Activated T-cell treated with anti-CD3 and anti-CD28 coated beads, Interleukin-2, amount 50 U/mL, for 4 hours (primary cell): ENCODE data around the gene MRTFA. TPM values are rescaled to one million over a fixed set of nuclear protein-coding genes. Genes with fewer than 3 reads are reported as not detected.
"Not testable (repeated sequence)": the region's sequence is repeated elsewhere in the genome, so short reads cannot be mapped to it uniquely, and the experiment has no call there.

Experiments
- ATAC-seq, 2 donors: fragments of 200-7000 bp; cut with Tn5 transposase; one replicate each; pipeline ENCODE4 v1.10.0; 2021
- DNase-seq: peaks from one replicate; pipeline ENCODE4 v3.0.0-alpha.2; 2020
- H3K27me3 Mint-ChIP-seq: one replicate; pipeline ENCODE4 v1.8.0; 2021; ENCODE audit warnings: low read depth, mixed read lengths
- H3K36me3 Mint-ChIP-seq: one replicate; pipeline ENCODE4 v1.8.0; 2022; ENCODE audit warnings: mixed read lengths; ENCODE audit not compliant: insufficient read depth
- H3K4me1 Mint-ChIP-seq: one replicate; pipeline ENCODE4 v1.8.0; 2021; ENCODE audit warnings: low read depth, mixed read lengths
- H3K4me3 Mint-ChIP-seq: one replicate; pipeline ENCODE4 v1.8.0; 2021; ENCODE audit warnings: mild to moderate bottlenecking, moderate library complexity, mixed read lengths
- H3K9me3 Mint-ChIP-seq: one replicate; pipeline ENCODE4 v1.8.0; 2021; ENCODE audit warnings: mixed read lengths
- total RNA-seq, 3 donors: library from RNA; stranded (reverse); gene quantifications; one replicate each; pipeline ENCODE4 v1.2.1, GENCODE V29; 2021

Gene MRTFA
- total RNA-seq, 3 donors from 2014 or later = 35.3 to 42.2 (median 38.2) TPM

- no peaks in the 10 kb centered on the region for H3K27me3 Mint-ChIP-seq
- H3K4me3 Mint-ChIP-seq = no peak overlapping the region
- no peak for ATAC-seq
- no peaks in the 10 kb centered on the region for H3K9me3 Mint-ChIP-seq
- DNase-seq = no peak
- H3K36me3 Mint-ChIP-seq = no peaks in the 10 kb centered on the region
- peaks cover 11% of the 10 kb centered on the region for H3K4me1 Mint-ChIP-seq
Observed at GRCh38 chr22:40510631-40511364, 125.7 kb downstream of the MRTFA start.

GRCh38 chr22:40509401-40510134 is 127.0 kb downstream of the MRTFA start:
- Mint-ChIP-seq H3K27me3 (no peaks in the 10 kb centered on the region), H3K36me3 (no peaks in the 10 kb centered on the region), H3K9me3 (no peaks in the 10 kb centered on the region), H3K4me3 (no peak overlapping the region), H3K4me1 (peaks cover 13% of the 10 kb centered on the region)
- DNase-seq = no peak
- ATAC-seq = no peak

DNA sequence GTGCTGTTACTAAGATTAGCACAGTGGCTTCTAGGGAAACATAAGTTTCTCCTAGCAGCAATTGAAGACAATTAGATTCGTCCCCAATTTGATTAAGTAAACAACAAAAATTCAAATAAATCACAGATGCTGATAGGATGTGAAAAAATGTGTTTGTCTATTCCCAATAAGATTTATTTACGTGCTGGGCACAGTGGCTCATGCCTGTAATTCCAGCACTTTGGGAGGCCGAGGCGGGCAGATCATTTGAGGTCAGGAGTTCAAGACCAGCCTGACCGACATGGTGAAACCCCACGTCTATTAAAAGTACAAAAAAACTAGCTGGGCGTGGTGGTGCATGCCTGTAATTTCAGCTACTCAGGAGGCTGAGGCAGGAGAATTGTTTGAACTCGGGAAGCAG is 128.5 kb downstream of the MRTFA start:
- ATAC-seq, H3K36me3 Mint-ChIP-seq, H3K4me3 Mint-ChIP-seq, DNase-seq, H3K9me3 Mint-ChIP-seq, H3K27me3 Mint-ChIP-seq: not testable (repeated sequence)
- peaks cover 18% of the 10 kb centered on the region for H3K4me1 Mint-ChIP-seq

DNA sequence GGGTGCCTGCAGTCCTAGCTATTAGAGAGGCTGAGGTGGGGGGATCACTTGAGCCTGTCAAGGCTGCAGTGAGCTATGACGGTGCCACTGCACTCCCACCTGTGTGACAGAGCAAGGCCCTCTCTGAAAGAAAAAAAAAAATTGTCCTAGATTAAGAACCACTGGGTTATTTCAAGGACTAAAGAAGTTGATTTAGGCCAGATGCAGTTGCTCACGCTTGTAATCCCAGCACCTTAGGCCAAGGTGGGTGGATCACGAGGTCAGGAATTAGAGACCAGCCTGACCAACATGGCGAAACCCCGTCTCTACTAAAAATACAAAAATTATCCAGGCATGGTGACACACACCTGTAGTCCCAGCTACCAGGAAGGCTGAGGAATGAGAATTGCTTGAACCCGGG is 129.0 kb downstream of the MRTFA start:
- Mint-ChIP-seq H3K27me3 (no peaks in the 10 kb centered on the region), H3K36me3 (peaks cover 4% of the 10 kb centered on the region), H3K4me1 (peaks cover 22% of the 10 kb centered on the region), H3K9me3 (no peaks in the 10 kb centered on the region), H3K4me3 (no peak overlapping the region)
- DNase-seq = no peak
- no peak for ATAC-seq

- no peak for DNase-seq
- ATAC-seq = no peak
Observed at GRCh38 chr22:40506762-40507161, 129.8 kb downstream of the MRTFA start.

DNA sequence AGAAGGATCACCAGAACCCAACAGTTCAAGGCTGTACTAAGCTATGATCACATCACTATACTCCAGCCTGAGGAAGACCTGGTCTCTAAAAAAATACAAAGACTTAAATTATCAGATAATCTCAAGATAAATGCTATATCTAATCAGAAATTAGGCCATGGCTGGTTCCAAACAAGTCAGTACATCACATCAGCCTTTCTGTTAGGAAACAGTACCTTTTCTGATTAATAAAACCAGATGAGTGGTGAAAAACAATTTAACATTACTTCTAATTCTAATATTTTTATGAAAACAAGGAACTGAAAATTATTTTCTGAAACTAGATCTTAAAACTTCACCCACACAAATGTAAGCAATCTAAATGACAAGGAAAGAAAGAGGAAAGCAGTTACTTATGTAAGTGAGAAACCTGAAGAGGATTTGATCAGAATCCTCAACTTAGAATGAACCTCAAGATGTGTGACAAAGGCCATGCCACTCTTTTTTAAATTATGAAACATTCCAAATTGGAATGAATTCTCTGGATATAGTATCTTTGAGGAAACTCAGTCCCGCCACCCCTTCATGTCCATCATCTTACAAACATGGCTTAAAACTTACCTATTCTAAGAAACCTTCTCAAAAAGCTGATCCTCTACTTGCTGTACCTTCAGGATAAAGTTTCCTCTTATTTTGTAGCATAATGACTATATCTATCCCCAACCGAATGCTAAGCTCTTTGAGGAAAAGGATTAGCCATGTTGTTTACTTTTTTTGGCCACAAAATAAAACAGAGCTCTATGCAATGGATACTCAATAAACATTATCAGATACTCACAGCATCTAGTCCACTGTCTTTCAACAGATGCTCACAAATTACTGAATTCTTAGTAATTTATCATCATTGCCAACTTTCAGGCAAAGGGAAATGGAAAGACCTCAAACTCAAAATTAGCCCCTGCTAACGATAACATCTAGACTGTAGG is 132.0 kb downstream of the MRTFA start:
- DNase-seq = no peak
- Mint-ChIP-seq H3K4me3 (no peak overlapping the region), H3K4me1 (peaks cover 16% of the 10 kb centered on the region), H3K27me3 (no peaks in the 10 kb centered on the region), H3K9me3 (no peaks in the 10 kb centered on the region), H3K36me3 (peaks cover 4% of the 10 kb centered on the region)
- ATAC-seq = no peak

More at GRCh38 chr22:40506762-40507161, 129.8 kb downstream of the MRTFA start:
- H3K27me3 Mint-ChIP-seq = no peaks in the 10 kb centered on the region
- peaks cover 4% of the 10 kb centered on the region for H3K36me3 Mint-ChIP-seq
- H3K4me1 Mint-ChIP-seq = peaks cover 22% of the 10 kb centered on the region
- H3K4me3 Mint-ChIP-seq = no peak overlapping the region
- no peaks in the 10 kb centered on the region for H3K9me3 Mint-ChIP-seq

- peaks cover 4% of the 10 kb centered on the region for H3K36me3 Mint-ChIP-seq
- peaks cover 21% of the 10 kb centered on the region for H3K4me1 Mint-ChIP-seq
- H3K9me3 Mint-ChIP-seq = no peaks in the 10 kb centered on the region
- H3K4me3 Mint-ChIP-seq = no peak overlapping the region
- H3K27me3 Mint-ChIP-seq = no peaks in the 10 kb centered on the region
- DNase-seq (no peak), ATAC-seq (peak; percentile 66 to 71)
Observed at GRCh38 chr22:40502919-40503318, 133.6 kb downstream of the MRTFA start.

- H3K4me1 Mint-ChIP-seq = peaks cover 27% of the 10 kb centered on the region
- not testable (repeated sequence) for H3K4me3 Mint-ChIP-seq, DNase-seq, H3K9me3 Mint-ChIP-seq, H3K27me3 Mint-ChIP-seq, ATAC-seq, H3K36me3 Mint-ChIP-seq
Observed at GRCh38 chr22:40500465-40500786, 136.1 kb downstream of the MRTFA start.

- H3K4me1 Mint-ChIP-seq = peaks cover 24% of the 10 kb centered on the region
- no peaks in the 10 kb centered on the region for H3K9me3 Mint-ChIP-seq
- peaks cover 8% of the 10 kb centered on the region for H3K36me3 Mint-ChIP-seq
- peak; percentile 75 to 80 for ATAC-seq
- H3K27me3 Mint-ChIP-seq = no peaks in the 10 kb centered on the region
- DNase-seq = no peak
- no peak overlapping the region for H3K4me3 Mint-ChIP-seq
Observed at GRCh38 chr22:40499209-40499623, 137.3 kb downstream of the MRTFA start.

GRCh38 chr22:40498420-40499208 is 137.9 kb downstream of the MRTFA start:
- H3K27me3 Mint-ChIP-seq = no peaks in the 10 kb centered on the region
- H3K36me3 Mint-ChIP-seq = peaks cover 8% of the 10 kb centered on the region
- no peaks in the 10 kb centered on the region for H3K9me3 Mint-ChIP-seq
- DNase-seq = no peak
- no peak overlapping the region for H3K4me3 Mint-ChIP-seq
- ATAC-seq = no peak
- H3K4me1 Mint-ChIP-seq = peaks cover 26% of the 10 kb centered on the region

DNA sequence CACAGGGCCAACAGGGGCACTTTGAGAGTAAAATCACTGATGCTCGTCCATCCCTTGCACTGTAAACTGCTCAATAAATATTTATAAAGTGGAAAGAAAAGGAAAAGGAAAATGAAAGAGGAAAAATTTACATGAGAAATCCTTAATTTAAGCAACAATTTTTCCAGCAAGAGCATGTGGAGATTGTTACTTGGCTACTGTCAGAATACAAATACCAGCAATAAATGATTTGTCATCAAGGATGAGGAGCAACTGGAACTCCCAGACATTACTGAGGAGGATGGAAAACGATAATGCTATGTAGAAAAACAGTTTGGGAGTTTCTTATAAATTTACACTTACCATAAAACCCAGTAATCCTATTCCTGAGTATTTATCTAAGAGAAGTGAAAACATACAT is 143.1 kb downstream of the MRTFA start:
- H3K27me3 Mint-ChIP-seq = no peaks in the 10 kb centered on the region
- no peak overlapping the region for H3K4me3 Mint-ChIP-seq
- H3K36me3 Mint-ChIP-seq = peaks cover 9% of the 10 kb centered on the region
- H3K4me1 Mint-ChIP-seq = peaks cover 32% of the 10 kb centered on the region
- ATAC-seq = no peak
- DNase-seq = no peak
- H3K9me3 Mint-ChIP-seq = no peaks in the 10 kb centered on the region

- ATAC-seq (no peak), DNase-seq (no peak)
- Mint-ChIP-seq H3K4me1 (peaks cover 39% of the 10 kb centered on the region), H3K9me3 (no peaks in the 10 kb centered on the region), H3K27me3 (no peaks in the 10 kb centered on the region), H3K4me3 (no peak overlapping the region), H3K36me3 (peaks cover 7% of the 10 kb centered on the region)
Observed at GRCh38 chr22:40491990-40492631, 144.4 kb downstream of the MRTFA start.

- Mint-ChIP-seq H3K4me3 (no peak overlapping the region), H3K27me3 (no peaks in the 10 kb centered on the region), H3K36me3 (peaks cover 6% of the 10 kb centered on the region), H3K4me1 (peaks cover 32% of the 10 kb centered on the region), H3K9me3 (no peaks in the 10 kb centered on the region)
- DNase-seq = no peak
- peak in 1 of 2 donors; percentile 48 for ATAC-seq
Observed at GRCh38 chr22:40487663-40488249, 148.8 kb downstream of the MRTFA start.
